B cell (primary cell): Measurements from ENCODE around the gene NPAS2. TPM values are rescaled to one million over a fixed set of nuclear protein-coding genes. Genes with fewer than 3 reads are reported as not detected.

Experiments
- ATAC-seq: fragments of 200-7000 bp; cut with Tn5 transposase; one replicate; pipeline ENCODE4 v1.10.0; 2021; ENCODE audit warnings: low read depth, mild to moderate bottlenecking, moderate number of reproducible peaks, moderate library complexity
- CTCF ChIA-PET: fragments of 350-600 bp; sonication (Branson Sonifier 250); formaldehyde crosslinking; loops from one replicate; lab custom pipeline; 2021; ENCODE audit warnings: antibody characterized with exemption, inconsistent platforms; lab: Charles Lee
- POLR2A ChIA-PET: fragments of 350-600 bp; sonication (Branson Sonifier 250); formaldehyde crosslinking; loops from one replicate; lab custom pipeline; 2021; ENCODE audit warnings: antibody characterized with exemption; lab: Charles Lee
- DNase-seq: peaks from one replicate; pipeline ENCODE4 v3.0.0; 2013
- H2AFZ ChIP-seq: 2 replicates; pipeline ENCODE4 v1.6.1; 2012; ENCODE audit warnings: mild to moderate bottlenecking, low read depth, low read length; ENCODE audit not compliant: insufficient read depth, poor library complexity, severe bottlenecking
- H3K27ac ChIP-seq, 2 donors: 1 replicate in 1 of 2; 2 replicates in 1 of 2; pipeline ENCODE4 v1.5.1; 2012 to 2013; ENCODE audit warnings: low read length in 2 of 2, mild to moderate bottlenecking in 2 of 2, moderate library complexity in 1 of 2
- H3K27me3 ChIP-seq, 4 experiments: fragments of 200-600 bp in 1 of 4; sonication (generic) in 1 of 4; replicated peaks in 1 of 4; 1 replicate in 2 of 4; 2 replicates in 2 of 4; pipeline versions ENCODE4 v1.6.1 to v1.7.0; 2013 to 2016; ENCODE audit warnings: low read length in 3 of 4, mild to moderate bottlenecking in 2 of 4, mixed read lengths in 1 of 4, moderate library complexity in 1 of 4; ENCODE audit not compliant: insufficient read depth in 4 of 4, control insufficient read depth in 3 of 4; ENCODE audit errors: control extremely low read depth in 1 of 4
- H3K36me3 ChIP-seq, 2 experiments: replicated peaks in 1 of 2; 1 replicate in 1 of 2; 2 replicates in 1 of 2; pipeline versions ENCODE4 v1.6.1 to v1.7.1; 2013; ENCODE audit warnings: low read length in 1 of 2; ENCODE audit not compliant: insufficient read depth in 2 of 2, control insufficient read depth in 1 of 2; ENCODE audit errors: control extremely low read depth in 1 of 2, extremely low read depth in 1 of 2
- H3K4me1 ChIP-seq, 2 donors: fragments of 200-600 bp in 1 of 2; sonication (generic) in 1 of 2; 1 replicate in 1 of 2; 2 replicates in 1 of 2; pipeline versions ENCODE4 v1.5.1 to v1.6.1; 2013 to 2017; ENCODE audit warnings: low read length in 2 of 2; ENCODE audit not compliant: control insufficient read depth in 2 of 2, insufficient read depth in 2 of 2
- H3K4me2 ChIP-seq: replicated peaks from 2 replicates; pipeline ENCODE3; 2012; ENCODE audit warnings: mild to moderate bottlenecking, low read depth, low read length; ENCODE audit not compliant: poor library complexity, severe bottlenecking
- H3K4me3 ChIP-seq, 5 experiments: fragments of 200-600 bp in 1 of 5; sonication (generic) in 1 of 5; 1 replicate in 3 of 5; 2 replicates in 2 of 5; pipeline versions ENCODE4 v1.5.1 to v1.7.0; 2011 to 2016; ENCODE audit warnings: low read length in 4 of 5, mild to moderate bottlenecking in 4 of 5, low read depth in 2 of 5, control low read depth in 1 of 5, moderate library complexity in 1 of 5; ENCODE audit not compliant: insufficient read depth in 1 of 5; ENCODE audit errors: control extremely low read depth in 1 of 5, extremely low read depth in 1 of 5
- H3K79me2 ChIP-seq: fragments of 200-600 bp; sonication (generic); one replicate; pipeline ENCODE4 v1.6.0; 2016; ENCODE audit warnings: low read length; ENCODE audit not compliant: control insufficient read depth, insufficient read depth
- H3K9ac ChIP-seq: fragments of 200-600 bp; sonication (generic); 2 replicates; pipeline ENCODE4 v1.6.1; 2017; ENCODE audit warnings: mild to moderate bottlenecking, low read length, moderate library complexity
- H3K9me3 ChIP-seq, 3 donors: one replicate each; pipeline versions ENCODE4 v1.6.1 to v1.7.1; 2013; ENCODE audit warnings: low read length in 2 of 3; ENCODE audit not compliant: control insufficient read depth in 2 of 3, insufficient read depth in 1 of 3; ENCODE audit errors: control extremely low read depth in 1 of 3
- H4K20me1 ChIP-seq: 2 replicates; pipeline ENCODE4 v1.6.0; 2012; ENCODE audit warnings: mild to moderate bottlenecking, low read length; ENCODE audit not compliant: insufficient read depth, control insufficient read depth, poor library complexity, severe bottlenecking
- H3K27ac Mint-ChIP-seq: one replicate; pipeline ENCODE4 v1.8.0; 2021; ENCODE audit warnings: mixed read lengths
- H3K27me3 Mint-ChIP-seq: one replicate; pipeline ENCODE4 v1.8.0; 2021; ENCODE audit warnings: mixed read lengths
- H3K4me1 Mint-ChIP-seq: one replicate; pipeline ENCODE4 v1.8.0; 2021; ENCODE audit warnings: mixed read lengths
- H3K4me3 Mint-ChIP-seq: one replicate; pipeline ENCODE4 v1.8.0; 2021; ENCODE audit warnings: mixed read lengths
- H3K9me3 Mint-ChIP-seq: one replicate; pipeline ENCODE4 v1.8.0; 2022; ENCODE audit warnings: mixed read lengths; ENCODE audit not compliant: insufficient read depth
- CTCF ChIP-seq: fragments of 200-600 bp; IDR thresholded peaks from one replicate; pipeline ENCODE4 v1.8.0; 2022; ENCODE audit warnings: antibody characterized with exemption, mild to moderate bottlenecking
- EZH2 ChIP-seq: IDR thresholded peaks from 2 replicates; pipeline ENCODE4 v1.6.1; 2012; ENCODE audit warnings: borderline replicate concordance, low read depth, mild to moderate bottlenecking, moderate library complexity, low read length; ENCODE audit not compliant: insufficient read depth, poor library complexity, severe bottlenecking
- WGBS: methylation state at CpG from one replicate; pipeline ENCODE4 v1.1.5; 2013; ENCODE audit warnings: missing lambda C conversion rate; ENCODE audit not compliant: insufficient coverage; 5-methylcytosine and 5-hydroxymethylcytosine counted together
- intact Hi-C: fragments of 100-400 bp; cut with micrococcal nuclease; formaldehyde crosslinking; loops from one replicate; pipeline ENCODE4 v1.10.0; 2022
- polyA plus RNA-seq: library from polyadenylated mRNA; depleted of rRNA; stranded (reverse); fragments of >200 nt; gene quantifications from 2 replicates; pipeline ENCODE4 v1.2.3, GENCODE V29; 2012
- total RNA-seq, 2 donors: library from RNA; stranded (reverse); fragments of 120-200 nt in 1 of 2; gene quantifications; 1 replicate in 1 of 2; 2 replicates in 1 of 2; pipeline versions ENCODE4 v1.2.3 to v1.2.4, GENCODE V29; 2013 to 2022

Gene NPAS2
- total and polyA plus RNA-seq, 2 donors (not counting 1 experiment from before 2014, with no cell fraction given) = not detected

GRCh38 chr2:100910111-100910510 lies 90.2 kb downstream of the NPAS2 start:
- no peak overlapping the region for H3K4me2 ChIP-seq
- ChIA-PET CTCF (no interaction called here), POLR2A (no interaction called here)
- no peak overlapping the region for H2AFZ ChIP-seq
- DNase-seq (no peak), ATAC-seq (no peak)
- intact Hi-C loops = no loop called here
- H3K36me3 ChIP-seq = no peaks in the 10 kb centered on the region
- no peaks in the 10 kb centered on the region for H4K20me1 ChIP-seq
- H3K9ac ChIP-seq = no peak overlapping the region
- 84% methylated on average over 2 of the region's 3 CpGs for WGBS
- no peak overlapping the region for H3K4me3 ChIP-seq
- H3K4me1 Mint-ChIP-seq = no peaks in the 10 kb centered on the region
- no peaks in the 10 kb centered on the region for H3K4me1 ChIP-seq
- H3K79me2 ChIP-seq = no peaks in the 10 kb centered on the region
- no peaks in the 10 kb centered on the region for H3K9me3 Mint-ChIP-seq
- TF ChIP-seq EZH2 (no peak), CTCF (no peak)
- H3K4me3 Mint-ChIP-seq = no peak overlapping the region
- no peaks in the 10 kb centered on the region for H3K9me3 ChIP-seq
- no peak overlapping the region for H3K27ac ChIP-seq
- H3K27me3 Mint-ChIP-seq = peaks cover 48% of the 10 kb centered on the region
- peaks cover 0 to 22% (median 3%) of the 10 kb centered on the region in 4 experiments for H3K27me3 ChIP-seq
- H3K27ac Mint-ChIP-seq = no peak overlapping the region

GRCh38 chr2:100919316-100919715 lies 99.4 kb downstream of the NPAS2 start:
- no peaks in the 10 kb centered on the region for H4K20me1 ChIP-seq
- Mint-ChIP-seq H3K27me3 (peaks cover 15% of the 10 kb centered on the region), H3K4me1 (no peaks in the 10 kb centered on the region), H3K4me3 (no peak overlapping the region), H3K9me3 (peaks cover 4% of the 10 kb centered on the region), H3K27ac (no peak overlapping the region)
- H3K4me1 ChIP-seq = no peaks in the 10 kb centered on the region
- H3K4me2 ChIP-seq = no peak overlapping the region
- ChIA-PET POLR2A (no interaction called here), CTCF (no interaction called here)
- no peak for ATAC-seq
- 55% methylated on average over 13 of the region's 16 CpGs for WGBS
- no peak overlapping the region for H2AFZ ChIP-seq
- H3K27ac ChIP-seq = no peak overlapping the region
- no peaks in the 10 kb centered on the region for H3K36me3 ChIP-seq
- H3K9me3 ChIP-seq = peaks cover 0 to 4% (median 0%) of the 10 kb centered on the region in 3 donors
- H3K79me2 ChIP-seq = no peaks in the 10 kb centered on the region
- DNase-seq = no peak
- intact Hi-C loops = no loop called here
- H3K9ac ChIP-seq = no peak overlapping the region
- no peak overlapping the region for H3K4me3 ChIP-seq
- peaks cover 0 to 18% (median 4%) of the 10 kb centered on the region in 4 experiments for H3K27me3 ChIP-seq
- peak; percentile 52 for TF ChIP-seq CTCF
- TF ChIP-seq EZH2 = no peak
